ENCODE measurements around the gene CRYAA. TPM values are rescaled to one million over a fixed set of nuclear protein-coding genes. Genes with fewer than 3 reads are reported as not detected.

Gene CRYAA
- total and polyA plus RNA-seq, 7 donors = not detected

GRCh38 chr21:43201491-43201890, 32.7 kb downstream of the CRYAA start:
- Histone ChIP-seq H3K9me3 (peaks cover 14% of the 10 kb centered on the region), H3K4me3 (no peak overlapping the region), H3K4me1 (peaks cover 6% of the 10 kb centered on the region), H3K27ac (no peak overlapping the region), H3K27me3 (ENCODE audit: insufficient read depth in 3 of 3, low read length in 2 of 3) (peaks cover 0 to 10% (median 1%) of the 10 kb centered on the region in 3 donors), H3K36me3 (ENCODE audit: insufficient read depth in 1 of 2, low read depth in 1 of 2) (no peaks in the 10 kb centered on the region)
- ATAC-seq (no peak), DNase-seq (no peak)
- TF ChIP-seq CTCF (IDR thresholded peaks at IDR 0.05) = no peak
- WGBS, 3 donors = 84 to 87% (median 85%) methylated on average over 1 of the region's 1 CpG
- intact Hi-C loops (cut with DNase I) = no loop called here

- Histone ChIP-seq H3K9me3 (peaks cover 14% of the 10 kb centered on the region), H3K4me1 (no peaks in the 10 kb centered on the region), H3K27me3 (ENCODE audit: insufficient read depth in 3 of 3, low read length in 2 of 3) (peaks cover 0 to 15% (median 4%) of the 10 kb centered on the region in 3 donors), H3K4me3 (no peak overlapping the region), H3K27ac (no peak overlapping the region), H3K36me3 (ENCODE audit: insufficient read depth in 1 of 2, low read depth in 1 of 2) (no peaks in the 10 kb centered on the region)
- ATAC-seq (no peak), DNase-seq (peak in 1 of 2 donors; percentile 19)
- WGBS, 3 donors = 73 to 89% (median 83%) methylated on average over 6 of the region's 6 CpGs
- intact Hi-C loops (cut with DNase I) = no loop called here
- TF ChIP-seq CTCF (IDR thresholded peaks at IDR 0.05) = no peak
Measured at GRCh38 chr21:43203591-43203990, 34.8 kb downstream of the CRYAA start.

- DNase-seq = peak in 1 of 2 donors; percentile 16
- WGBS, 3 donors = 87 to 92% (median 91%) methylated on average over 7 of the region's 7 CpGs
- ATAC-seq = no peak
- Histone ChIP-seq H3K36me3 (ENCODE audit: insufficient read depth in 1 of 2, low read depth in 1 of 2) (no peaks in the 10 kb centered on the region), H3K4me1 (no peaks in the 10 kb centered on the region), H3K4me3 (no peak overlapping the region), H3K27me3 (ENCODE audit: insufficient read depth in 3 of 3, low read length in 2 of 3) (peaks cover 0 to 17% (median 4%) of the 10 kb centered on the region in 3 donors), H3K9me3 (peaks cover 12% of the 10 kb centered on the region), H3K27ac (no peak overlapping the region)
- intact Hi-C loops (cut with DNase I) = no loop called here
- TF ChIP-seq CTCF (IDR thresholded peaks at IDR 0.05) = no peak
Measured at GRCh38 chr21:43204638-43205037, 35.8 kb downstream of the CRYAA start.

DNA sequence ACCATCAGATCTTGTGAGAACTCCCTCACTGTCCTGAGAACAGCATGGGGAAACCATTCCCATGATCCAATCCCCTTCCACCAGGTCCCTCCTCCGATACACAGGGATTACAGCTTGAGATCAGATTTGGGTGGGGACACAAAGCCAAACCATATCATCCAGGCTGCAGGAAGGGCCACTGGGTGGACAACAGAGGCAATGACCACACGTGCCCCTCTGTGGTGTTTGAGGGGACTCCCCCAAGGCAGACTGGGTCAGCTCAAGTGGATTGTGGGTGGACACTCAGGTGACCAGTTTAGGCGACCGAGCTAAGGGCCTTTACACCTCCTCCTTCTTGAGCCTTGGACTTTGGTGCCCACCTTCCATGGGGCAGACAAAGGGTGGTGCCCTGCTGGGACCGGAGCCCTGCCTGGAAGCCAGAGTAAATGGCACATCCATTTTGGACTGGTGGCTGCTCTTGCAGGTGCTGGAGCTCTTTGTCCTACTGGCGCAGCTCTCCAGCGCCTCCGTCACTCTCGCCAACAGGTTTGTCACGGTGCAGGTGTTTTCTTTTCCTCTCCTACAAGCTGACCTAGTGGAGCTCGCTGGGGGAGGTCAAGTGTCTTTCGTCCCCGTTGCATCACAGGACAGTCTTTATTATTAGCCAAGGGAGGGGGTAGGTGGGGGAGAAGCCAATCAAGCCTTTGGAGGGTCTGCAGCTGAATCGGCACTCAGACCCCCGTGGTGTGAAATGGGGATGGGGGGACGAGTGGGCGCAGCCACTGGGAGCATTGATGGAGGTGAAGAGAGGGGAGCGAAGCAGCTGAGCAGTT, 37.6 kb downstream of the CRYAA start:
- peaks cover 7% of the 10 kb centered on the region for H3K9me3 ChIP-seq
- DNase-seq = peak in 1 of 2 donors; percentile 28

More for the DNA sequence above, 37.6 kb downstream of the CRYAA start:
- intact Hi-C loops (cut with DNase I) = no loop called here
- Histone ChIP-seq H3K4me1 (no peaks in the 10 kb centered on the region), H3K27ac (no peak overlapping the region), H3K36me3 (ENCODE audit: insufficient read depth in 1 of 2, low read depth in 1 of 2) (no peaks in the 10 kb centered on the region), H3K27me3 (ENCODE audit: insufficient read depth in 3 of 3, low read length in 2 of 3) (peaks cover 0 to 33% (median 4%) of the 10 kb centered on the region in 3 donors), H3K4me3 (no peak overlapping the region)
- 78 to 82% (median 79%) methylated on average over 16 to 18 of the region's 18 CpGs for WGBS, 3 donors
- no peak for ATAC-seq
- TF ChIP-seq CTCF (IDR thresholded peaks at IDR 0.05) = no peak
